VCaP (cell line): Measurements from ENCODE around the gene RASA2.

Source experiments
- H3K27ac ChIP-seq: fragments of 450-650 bp; 2 replicates; pipeline ENCODE4 v1.5.1; 2017
- TF ChIP-seq, protein P1 (sequence below): fragments of 450-650 bp; conservative IDR thresholded peaks from 2 replicates; pipeline ENCODE4 v1.5.1; 2017; ENCODE audit warnings: mild to moderate bottlenecking, moderate library complexity

The RASA2 gene

DNA sequence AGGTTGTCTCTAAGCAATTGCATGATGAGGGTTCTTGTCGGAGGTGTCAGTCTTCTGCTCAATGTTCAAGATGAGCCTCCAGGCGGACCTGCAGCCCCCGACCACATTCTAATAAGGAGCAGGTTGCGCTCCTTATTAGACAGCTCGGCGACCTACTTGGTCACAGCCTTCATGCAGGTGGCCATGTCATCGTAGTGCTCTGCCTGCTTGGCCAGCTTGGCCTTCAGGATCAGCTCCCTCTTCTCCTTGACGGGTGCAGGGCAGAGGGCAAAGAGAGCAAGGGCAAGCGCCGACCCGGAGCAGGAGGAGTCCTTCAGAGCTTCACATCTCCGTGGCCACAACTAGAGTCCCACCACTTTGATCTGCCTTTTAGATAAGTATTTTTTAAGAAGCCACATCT, 113.5 kb downstream of the RASA2 start:
- TF ChIP-seq, protein P1, sequence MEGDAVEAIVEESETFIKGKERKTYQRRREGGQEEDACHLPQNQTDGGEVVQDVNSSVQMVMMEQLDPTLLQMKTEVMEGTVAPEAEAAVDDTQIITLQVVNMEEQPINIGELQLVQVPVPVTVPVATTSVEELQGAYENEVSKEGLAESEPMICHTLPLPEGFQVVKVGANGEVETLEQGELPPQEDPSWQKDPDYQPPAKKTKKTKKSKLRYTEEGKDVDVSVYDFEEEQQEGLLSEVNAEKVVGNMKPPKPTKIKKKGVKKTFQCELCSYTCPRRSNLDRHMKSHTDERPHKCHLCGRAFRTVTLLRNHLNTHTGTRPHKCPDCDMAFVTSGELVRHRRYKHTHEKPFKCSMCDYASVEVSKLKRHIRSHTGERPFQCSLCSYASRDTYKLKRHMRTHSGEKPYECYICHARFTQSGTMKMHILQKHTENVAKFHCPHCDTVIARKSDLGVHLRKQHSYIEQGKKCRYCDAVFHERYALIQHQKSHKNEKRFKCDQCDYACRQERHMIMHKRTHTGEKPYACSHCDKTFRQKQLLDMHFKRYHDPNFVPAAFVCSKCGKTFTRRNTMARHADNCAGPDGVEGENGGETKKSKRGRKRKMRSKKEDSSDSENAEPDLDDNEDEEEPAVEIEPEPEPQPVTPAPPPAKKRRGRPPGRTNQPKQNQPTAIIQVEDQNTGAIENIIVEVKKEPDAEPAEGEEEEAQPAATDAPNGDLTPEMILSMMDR = no peak
- H3K27ac ChIP-seq = no peak overlapping the region

DNA sequence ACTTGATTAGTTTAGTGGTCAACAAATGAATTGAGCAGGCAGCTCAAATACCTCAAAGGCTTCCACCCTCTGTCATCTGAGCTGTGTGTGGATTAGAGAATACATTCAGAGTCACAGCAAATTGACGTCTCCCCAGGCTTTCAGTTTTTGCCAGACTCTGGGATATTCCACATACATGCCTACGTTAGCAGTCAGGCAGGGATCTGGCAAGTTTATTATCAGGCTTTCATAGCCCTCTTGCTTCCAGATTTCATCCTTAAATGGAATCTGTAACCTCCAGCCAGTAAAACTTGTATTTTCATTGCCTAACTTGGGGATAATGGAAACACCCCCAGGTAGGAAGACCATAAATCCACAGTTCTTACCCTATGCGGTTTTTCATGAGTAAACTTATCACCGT, 115.9 kb downstream of the RASA2 start:
- H3K27ac ChIP-seq = no peak overlapping the region
- TF ChIP-seq, protein P1 = no peak

DNA sequence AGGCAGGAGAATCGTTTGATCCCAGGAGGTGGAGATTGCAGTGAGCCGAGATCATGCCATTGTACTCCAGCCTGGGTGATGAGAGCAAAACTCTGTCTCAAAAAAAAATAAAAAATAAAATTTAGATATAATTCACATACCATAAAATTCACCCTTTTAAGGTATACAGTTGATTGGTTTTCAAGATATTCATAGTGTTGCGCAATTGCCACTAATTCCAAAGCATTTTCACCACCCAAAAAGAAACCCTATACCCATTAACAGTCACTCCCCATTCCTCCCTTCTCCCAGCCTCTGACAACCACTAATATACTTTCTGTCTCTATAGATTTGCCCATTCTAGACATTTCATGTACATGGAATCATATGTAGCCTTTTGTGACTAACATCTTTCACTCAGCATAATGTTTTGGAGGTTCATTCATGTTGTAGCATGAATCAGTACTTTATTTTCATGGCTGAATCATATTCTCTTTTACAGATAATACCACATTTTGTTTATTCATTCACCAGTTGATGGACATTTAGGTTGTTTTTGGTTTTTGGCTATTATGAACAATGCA, 116.7 kb downstream of the RASA2 start:
- TF ChIP-seq, protein P1 = no peak
- H3K27ac ChIP-seq = no peak overlapping the region

DNA sequence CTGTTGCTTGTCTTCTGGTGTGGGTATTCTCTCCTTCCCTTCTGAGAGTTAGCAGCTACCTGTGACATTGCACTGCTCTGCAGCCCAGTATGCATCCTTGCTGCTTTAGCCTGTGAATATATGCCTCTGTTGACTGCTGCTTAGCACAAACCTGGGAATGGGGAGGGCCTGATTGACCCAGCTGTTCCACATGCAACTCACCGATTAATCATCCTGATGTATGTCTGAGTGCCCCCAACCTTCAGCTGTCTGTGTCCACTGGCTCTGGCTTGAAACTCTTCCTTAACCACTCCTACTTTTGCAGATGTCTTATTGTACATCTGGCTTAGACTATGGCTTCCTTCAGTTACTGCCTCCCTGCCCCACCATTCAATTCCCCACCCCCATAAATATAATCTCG, 119.1 kb downstream of the RASA2 start:
- H3K27ac ChIP-seq = no peak overlapping the region
- TF ChIP-seq, protein P1 = no peak

DNA sequence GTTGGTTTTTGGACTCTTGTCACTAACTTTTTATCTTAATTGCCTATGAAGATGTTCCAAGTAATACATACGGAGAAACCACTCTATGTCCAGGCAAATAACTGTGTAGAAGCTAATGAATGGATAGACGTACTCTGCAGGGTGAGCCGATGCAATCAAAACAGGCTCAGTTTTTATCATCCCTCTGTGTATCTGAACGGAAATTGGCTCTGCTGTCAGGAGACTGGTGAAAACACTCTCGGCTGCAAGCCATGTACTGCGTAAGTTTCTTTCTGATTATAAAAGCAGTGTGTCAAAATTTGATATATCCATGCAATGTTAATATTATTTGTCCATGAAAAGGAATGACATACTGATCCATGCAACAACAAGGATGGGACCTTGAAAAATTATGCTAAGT, 121.6 kb downstream of the RASA2 start:
- no peak overlapping the region for H3K27ac ChIP-seq
- TF ChIP-seq, protein P1 = no peak

DNA sequence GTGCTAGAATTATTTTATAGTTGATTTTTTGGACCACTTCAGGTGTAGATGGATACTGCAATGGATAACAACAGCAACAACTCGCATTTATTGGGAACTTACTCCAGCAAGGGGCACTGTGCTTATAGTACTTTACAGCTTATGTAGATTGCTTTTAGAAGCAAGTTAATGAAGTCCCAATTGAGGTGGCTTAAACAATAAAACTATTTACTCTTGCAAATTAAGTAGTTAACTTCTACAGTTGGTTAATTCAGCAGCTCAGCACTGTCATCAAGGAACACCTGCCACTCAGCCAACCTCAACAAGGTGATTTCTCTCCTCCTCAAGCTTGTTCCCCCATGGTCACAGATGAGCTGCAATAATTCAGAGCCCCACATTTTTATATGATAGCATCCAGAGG, 124.1 kb downstream of the RASA2 start:
- no peak overlapping the region for H3K27ac ChIP-seq
- TF ChIP-seq, protein P1 = no peak

DNA sequence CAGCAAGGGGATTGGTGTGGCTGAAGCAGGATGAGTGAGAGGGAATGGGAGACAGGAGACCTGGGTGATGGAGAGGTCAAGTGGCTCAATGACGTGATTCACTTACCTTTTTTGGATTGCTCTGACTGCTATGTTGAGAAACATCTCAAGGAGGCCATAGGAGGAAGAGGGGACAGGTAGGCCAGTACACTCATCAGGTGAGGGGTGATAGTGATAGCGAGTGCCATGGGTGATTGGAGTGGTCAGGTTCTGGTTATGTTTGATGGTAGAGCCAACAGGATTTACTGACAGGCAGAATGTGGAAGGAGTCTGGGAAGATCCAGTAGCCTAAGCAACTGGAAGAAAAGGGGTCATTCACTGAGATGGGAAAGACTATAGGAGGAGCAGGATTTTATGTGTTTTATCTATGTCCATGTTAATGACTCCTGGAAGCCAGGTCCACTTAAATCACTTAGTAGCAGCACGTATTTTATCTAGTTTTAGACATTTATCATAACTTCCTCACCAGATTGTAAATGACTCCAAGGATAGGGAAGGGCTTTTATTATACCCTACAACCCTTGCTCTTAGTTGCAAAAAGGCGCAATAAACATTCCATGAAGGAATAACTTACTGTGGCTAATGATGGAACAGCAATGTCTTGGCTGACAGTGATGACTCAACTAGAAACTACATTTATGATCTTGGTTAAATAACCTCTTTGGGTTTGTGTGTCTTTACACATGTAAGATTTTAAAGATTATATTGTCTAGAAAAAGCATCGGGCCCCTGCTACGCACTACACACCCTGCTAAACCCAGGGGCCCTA, 131.5 kb downstream of the RASA2 start:
- TF ChIP-seq, protein P1 = no peak
- H3K27ac ChIP-seq = no peak overlapping the region
